ENCODE data around the gene GNPTAB.
A peak's percentile ranks its signal among the peaks of the same experiment; 100 is the strongest.
"Not testable (repeated sequence)": the region's sequence is repeated elsewhere in the genome, so short reads cannot be mapped to it uniquely, and the experiment has no call there.

Gene GNPTAB

GRCh38 chr12:101750152-101750551 lies 80.6 kb downstream of the GNPTAB start:
- Mint-ChIP-seq H3K27ac (no peak overlapping the region), H3K36me3 (no peaks in the 10 kb centered on the region), H3K9me3 (ENCODE audit: low read depth) (no peaks in the 10 kb centered on the region), H3K4me1 (ENCODE audit: low read depth) (no peaks in the 10 kb centered on the region), H3K27me3 (no peaks in the 10 kb centered on the region), H3K4me3 (no peak overlapping the region)

GRCh38 chr12:101749657-101750056 lies 81.1 kb downstream of the GNPTAB start:
- no peaks in the 10 kb centered on the region for H3K36me3 Mint-ChIP-seq

DNA sequence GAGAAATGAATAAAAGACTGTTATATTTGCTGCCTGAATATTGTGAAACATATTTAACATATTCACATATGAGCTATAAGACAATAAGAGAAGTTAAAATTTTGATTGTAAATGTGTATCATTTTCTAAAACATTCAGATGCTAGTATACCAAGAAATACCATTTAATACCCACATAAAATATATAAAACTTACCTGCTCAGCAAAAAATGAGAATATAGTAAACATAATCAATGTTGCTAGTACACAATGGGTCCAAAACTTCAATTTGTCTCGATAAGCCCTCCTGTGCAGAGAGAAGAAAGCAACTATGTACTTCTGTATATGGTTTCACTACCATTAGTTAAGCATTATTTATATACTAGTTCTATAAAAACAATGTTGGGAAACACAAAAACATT lies 81.9 kb downstream of the GNPTAB start:
- H3K36me3 Mint-ChIP-seq, result no peaks in the 10 kb centered on the region
- H3K27ac Mint-ChIP-seq, result peak overlapping the region; percentile 3

More at GRCh38 chr12:101749657-101750056, 81.1 kb downstream of the GNPTAB start:
- no peak overlapping the region for H3K27ac Mint-ChIP-seq
- no peaks in the 10 kb centered on the region for H3K9me3 Mint-ChIP-seq (ENCODE audit: low read depth)
- no peak overlapping the region for H3K4me3 Mint-ChIP-seq
- no peaks in the 10 kb centered on the region for H3K27me3 Mint-ChIP-seq
- no peaks in the 10 kb centered on the region for H3K4me1 Mint-ChIP-seq (ENCODE audit: low read depth)

GRCh38 chr12:101747697-101748096 lies 83.1 kb downstream of the GNPTAB start:
- Mint-ChIP-seq H3K4me3 (no peak overlapping the region), H3K4me1 (ENCODE audit: low read depth) (peaks cover 5% of the 10 kb centered on the region), H3K27ac (peak overlapping the region; percentile 9), H3K9me3 (ENCODE audit: low read depth) (no peaks in the 10 kb centered on the region), H3K27me3 (no peaks in the 10 kb centered on the region), H3K36me3 (peaks cover 2% of the 10 kb centered on the region)

More for the DNA sequence above, 81.9 kb downstream of the GNPTAB start:
- H3K4me3 Mint-ChIP-seq, result no peak overlapping the region
- H3K27me3 Mint-ChIP-seq, result no peaks in the 10 kb centered on the region
- no peaks in the 10 kb centered on the region for H3K4me1 Mint-ChIP-seq (ENCODE audit: low read depth)
- H3K9me3 Mint-ChIP-seq (ENCODE audit: low read depth), result no peaks in the 10 kb centered on the region

GRCh38 chr12:101746661-101747060 lies 84.1 kb downstream of the GNPTAB start:
- Mint-ChIP-seq H3K36me3 (peaks cover 2% of the 10 kb centered on the region), H3K27me3 (no peaks in the 10 kb centered on the region), H3K4me3 (no peak overlapping the region), H3K9me3 (ENCODE audit: low read depth) (no peaks in the 10 kb centered on the region), H3K27ac (no peak overlapping the region), H3K4me1 (ENCODE audit: low read depth) (peaks cover 5% of the 10 kb centered on the region)

DNA sequence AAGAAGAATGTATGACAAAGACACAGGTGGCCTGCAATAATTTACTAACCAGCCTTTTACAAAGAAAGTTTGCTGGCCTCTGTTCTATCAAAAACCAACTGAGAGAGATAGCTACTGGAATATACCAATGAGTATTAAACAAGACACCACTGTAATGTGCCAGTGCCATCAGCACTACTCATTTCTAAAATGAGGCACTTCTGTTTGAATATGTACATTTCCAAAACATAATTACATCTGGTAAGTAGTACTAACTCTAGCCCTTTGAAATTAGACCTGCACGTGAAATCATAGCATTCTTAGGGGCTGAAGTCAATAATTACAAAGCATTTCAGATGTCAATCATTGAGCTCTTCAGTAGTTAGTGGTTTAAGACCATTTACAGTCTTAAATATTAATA lies 84.6 kb downstream of the GNPTAB start:
- Mint-ChIP-seq H3K36me3 (peaks cover 2% of the 10 kb centered on the region), H3K4me1 (ENCODE audit: low read depth) (peaks cover 5% of the 10 kb centered on the region), H3K4me3 (no peak overlapping the region), H3K9me3 (ENCODE audit: low read depth) (no peaks in the 10 kb centered on the region), H3K27me3 (no peaks in the 10 kb centered on the region), H3K27ac (no peak overlapping the region)

GRCh38 chr12:101745481-101745880 lies 85.3 kb downstream of the GNPTAB start:
- Mint-ChIP-seq H3K36me3 (peaks cover 2% of the 10 kb centered on the region), H3K27me3 (no peaks in the 10 kb centered on the region), H3K4me3 (no peak overlapping the region), H3K4me1 (ENCODE audit: low read depth) (peaks cover 5% of the 10 kb centered on the region), H3K27ac (no peak overlapping the region), H3K9me3 (ENCODE audit: low read depth) (no peaks in the 10 kb centered on the region)

DNA sequence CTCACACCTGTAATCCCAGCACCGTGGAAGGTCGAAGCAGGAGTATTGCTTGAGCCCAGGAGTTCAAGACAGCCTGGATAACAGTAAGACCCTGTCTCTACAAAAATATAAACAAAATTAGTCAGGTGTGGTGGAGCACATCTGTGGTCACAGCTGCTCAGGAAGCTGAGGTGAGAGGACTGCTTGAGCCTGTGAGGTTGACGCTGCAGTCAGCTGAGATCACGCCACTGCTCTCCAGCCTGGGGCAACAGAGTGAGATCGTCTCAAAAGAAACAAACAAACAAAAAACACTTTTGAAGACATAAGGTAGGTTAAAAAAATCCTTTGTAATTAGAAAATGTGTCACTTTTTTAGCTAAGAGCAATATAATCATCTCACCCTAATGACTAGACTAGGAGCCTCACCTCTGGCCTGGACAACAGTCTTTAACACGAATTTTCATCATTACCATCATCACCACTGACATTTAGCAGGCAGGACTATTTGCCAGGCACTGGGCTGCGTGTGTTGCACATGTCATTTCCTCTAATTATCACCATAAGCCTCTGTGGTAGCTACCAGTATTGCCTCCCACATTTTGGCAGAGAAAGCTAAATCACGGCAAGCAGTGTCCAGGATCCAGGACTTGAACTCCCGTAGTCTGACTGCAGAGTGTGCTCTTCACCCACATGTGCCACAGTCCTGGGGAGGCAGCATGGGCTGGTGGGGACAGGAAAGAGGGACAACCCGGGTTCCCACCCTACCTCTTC lies 86.9 kb downstream of the GNPTAB start:
- Mint-ChIP-seq H3K4me1 (ENCODE audit: low read depth) (peaks cover 5% of the 10 kb centered on the region), H3K27me3 (no peaks in the 10 kb centered on the region), H3K36me3 (peaks cover 4% of the 10 kb centered on the region), H3K27ac (peak overlapping the region; percentile 17), H3K9me3 (ENCODE audit: low read depth) (no peaks in the 10 kb centered on the region), H3K4me3 (no peak overlapping the region)

- Mint-ChIP-seq H3K9me3 (ENCODE audit: low read depth) (no peaks in the 10 kb centered on the region), H3K27me3 (no peaks in the 10 kb centered on the region), H3K36me3 (peaks cover 4% of the 10 kb centered on the region), H3K4me3 (no peak overlapping the region), H3K4me1 (ENCODE audit: low read depth) (peaks cover 5% of the 10 kb centered on the region), H3K27ac (peak overlapping the region; percentile 30)
Measured at GRCh38 chr12:101743242-101743641, 87.5 kb downstream of the GNPTAB start.

- no peak overlapping the region for H3K4me3 Mint-ChIP-seq
- no peaks in the 10 kb centered on the region for H3K27me3 Mint-ChIP-seq
- no peaks in the 10 kb centered on the region for H3K9me3 Mint-ChIP-seq (ENCODE audit: low read depth)
- H3K4me1 Mint-ChIP-seq (ENCODE audit: low read depth), result peaks cover 5% of the 10 kb centered on the region
- H3K27ac Mint-ChIP-seq, result no peak overlapping the region
- peaks cover 4% of the 10 kb centered on the region for H3K36me3 Mint-ChIP-seq
Measured at GRCh38 chr12:101740980-101741379, 89.8 kb downstream of the GNPTAB start.

GRCh38 chr12:101740566-101740965 lies 90.2 kb downstream of the GNPTAB start:
- Mint-ChIP-seq H3K4me1 (ENCODE audit: low read depth) (peaks cover 5% of the 10 kb centered on the region), H3K27ac (no peak overlapping the region), H3K36me3 (peaks cover 4% of the 10 kb centered on the region), H3K9me3 (ENCODE audit: low read depth) (no peaks in the 10 kb centered on the region), H3K27me3 (no peaks in the 10 kb centered on the region), H3K4me3 (no peak overlapping the region)

- H3K27me3 Mint-ChIP-seq, result no peaks in the 10 kb centered on the region
- no peak within 1 kb of the TSS for H3K27ac Mint-ChIP-seq
- peaks cover 4% of the 10 kb centered on the region for H3K36me3 Mint-ChIP-seq
Measured at GRCh38 chr12:101738920-101739665, 91.7 kb downstream of the GNPTAB start, which contains the start of gene SYCP3. SYCP3 (minus strand) TSS chr12:101739462; CDS start chr12:101737935, 1,527 bp downstream.

DNA sequence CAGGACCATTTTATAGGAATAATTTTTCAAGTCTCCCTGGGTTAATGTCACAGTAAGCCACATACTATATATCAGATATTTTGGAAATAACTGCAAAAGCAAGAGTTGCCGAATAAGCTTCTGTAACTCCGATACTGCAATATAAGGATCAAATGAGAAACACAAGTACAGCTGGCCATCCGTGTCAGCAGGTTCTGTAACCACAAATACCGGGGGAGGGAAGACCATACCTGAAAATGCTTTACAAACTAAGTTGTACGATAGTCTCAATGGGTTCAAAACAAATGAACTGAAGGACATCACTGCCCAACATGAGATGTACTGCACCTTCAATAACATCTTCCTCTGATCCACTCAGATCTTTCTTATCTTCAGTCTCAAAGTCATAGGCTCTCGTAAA lies 93.3 kb downstream of the GNPTAB start:
- H3K9me3 Mint-ChIP-seq (ENCODE audit: low read depth), result no peaks in the 10 kb centered on the region
- H3K27ac Mint-ChIP-seq, result no peak overlapping the region
- H3K36me3 Mint-ChIP-seq, result peaks cover 5% of the 10 kb centered on the region
- H3K4me1 Mint-ChIP-seq (ENCODE audit: low read depth), result no peaks in the 10 kb centered on the region
- H3K4me3 Mint-ChIP-seq, result no peak overlapping the region
- H3K27me3 Mint-ChIP-seq, result no peaks in the 10 kb centered on the region

More at GRCh38 chr12:101738920-101739665, 91.7 kb downstream of the GNPTAB start, which contains the start of gene SYCP3:
- Mint-ChIP-seq H3K9me3 (ENCODE audit: low read depth) (no peaks in the 10 kb centered on the region), H3K4me1 (ENCODE audit: low read depth) (peaks cover 5% of the 10 kb centered on the region), H3K4me3 (no peak within 1 kb of the TSS)

GRCh38 chr12:101734482-101734881 lies 96.3 kb downstream of the GNPTAB start:
- not testable (repeated sequence) for H3K4me1 Mint-ChIP-seq (ENCODE audit: low read depth); H3K27me3 Mint-ChIP-seq; H3K27ac Mint-ChIP-seq; H3K4me3 Mint-ChIP-seq; H3K9me3 Mint-ChIP-seq (ENCODE audit: low read depth)
- H3K36me3 Mint-ChIP-seq, result peaks cover 17% of the 10 kb centered on the region

DNA sequence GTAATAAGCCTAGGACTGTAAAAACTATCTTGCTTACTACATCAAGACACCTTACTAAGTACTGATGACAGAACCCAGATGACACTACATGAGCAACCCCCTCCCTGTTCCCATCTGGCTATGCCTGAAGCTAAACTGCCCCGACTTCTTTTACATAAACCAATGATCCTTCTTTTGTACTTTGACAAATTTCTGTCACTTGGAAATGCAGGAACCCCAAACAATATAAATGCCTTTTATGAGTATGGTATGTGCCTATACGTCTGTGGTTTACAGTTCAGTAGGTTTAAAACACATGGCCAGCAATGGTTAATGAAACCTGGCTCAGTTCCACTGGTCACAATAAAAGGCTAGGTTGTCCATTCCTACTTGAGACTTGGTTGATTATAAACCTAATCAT lies 97.6 kb downstream of the GNPTAB start:
- no peak overlapping the region for H3K27ac Mint-ChIP-seq
- no peak overlapping the region for H3K4me3 Mint-ChIP-seq
- H3K27me3 Mint-ChIP-seq, result no peaks in the 10 kb centered on the region
- H3K36me3 Mint-ChIP-seq, result peaks cover 24% of the 10 kb centered on the region
- H3K4me1 Mint-ChIP-seq (ENCODE audit: low read depth), result no peaks in the 10 kb centered on the region
- H3K9me3 Mint-ChIP-seq (ENCODE audit: low read depth), result no peaks in the 10 kb centered on the region

All from activated naive CD8-positive, alpha-beta T cell (primary cell).